ENCODE measurements around the gene UNC13D. TPM values are rescaled to one million over a fixed set of nuclear protein-coding genes. Genes with fewer than 3 reads are reported as not detected.

The UNC13D gene
- total RNA-seq, 1 experiment from 2014 or later: 12.7 TPM

GRCh38 chr17:75819678-75820077 lies 24.5 kb downstream of the UNC13D start:
- DNase-seq (ENCODE audit: low read depth, low spot score) (no peak), ATAC-seq (no peak)
- intact Hi-C loops (cut with micrococcal nuclease; ENCODE audit: unreplicated experiment) (no loop called here), in situ Hi-C loops (cut with HindIII; ENCODE audit: low pct_unique_long_range_greater_than_20kb, low sequenced_read_pairs) (no loop called here)
- ChIA-PET CTCF (no interaction called here), POLR2A (no interaction called here)
- no peak overlapping the region for H3K4me3 ChIP-seq (ENCODE audit: low read depth in 2 of 2, low read length in 2 of 2)
- H3K27me3 ChIP-seq (ENCODE audit: control insufficient read depth, insufficient read depth, low read length): no peaks in the 10 kb centered on the region
- no peaks in the 10 kb centered on the region for H3K9me3 ChIP-seq (ENCODE audit: control insufficient read depth, insufficient read depth, low read depth, low read length)
- TF ChIP-seq TCF7L2 (IDR thresholded peaks at IDR 0.05; ENCODE audit: low read depth, low read length) (no peak), SIN3A (IDR thresholded peaks at IDR 0.05; ENCODE audit: borderline replicate concordance, insufficient read depth, low read depth, low read length) (no peak), POLR2AphosphoS5 (IDR thresholded peaks at IDR 0.05; ENCODE audit: low read depth, low read length) (no peak), CTCF (IDR thresholded peaks at IDR 0.05) (no peak), REST (IDR thresholded peaks at IDR 0.05; ENCODE audit: insufficient read depth in 1 of 2, low read depth in 2 of 2, low read length in 1 of 2) (no peak)
- no peaks in the 10 kb centered on the region; the same call in 1 of the 2 replicates for H3K36me3 ChIP-seq (ENCODE audit: control insufficient read depth, insufficient read depth, low read length)
- no peaks in the 10 kb centered on the region for H3K4me1 ChIP-seq (ENCODE audit: control insufficient read depth, insufficient read depth, low read length)
- BruUV-seq (replicated peaks): no TSS peak
- no peak overlapping the region for H3K27ac ChIP-seq (ENCODE audit: low read length)

GRCh38 chr17:75819116-75819515 lies 25.1 kb downstream of the UNC13D start:
- Histone ChIP-seq H3K27me3 (ENCODE audit: control insufficient read depth, insufficient read depth, low read length) (no peaks in the 10 kb centered on the region), H3K9me3 (ENCODE audit: control insufficient read depth, insufficient read depth, low read depth, low read length) (no peaks in the 10 kb centered on the region), H3K4me1 (ENCODE audit: control insufficient read depth, insufficient read depth, low read length) (no peaks in the 10 kb centered on the region), H3K27ac (ENCODE audit: low read length) (no peak overlapping the region), H3K4me3 (ENCODE audit: low read depth in 2 of 2, low read length in 2 of 2) (no peak overlapping the region), H3K36me3 (ENCODE audit: control insufficient read depth, insufficient read depth, low read length) (no peaks in the 10 kb centered on the region; the same call in 1 of the 2 replicates)
- ChIA-PET POLR2A (no interaction called here), CTCF (no interaction called here)
- in situ Hi-C loops (cut with HindIII; ENCODE audit: low pct_unique_long_range_greater_than_20kb, low sequenced_read_pairs): no loop called here
- peak; percentile 55 for ATAC-seq
- BruUV-seq (replicated peaks): no TSS peak
- no peak for TF ChIP-seq REST (IDR thresholded peaks at IDR 0.05; ENCODE audit: insufficient read depth in 1 of 2, low read depth in 2 of 2, low read length in 1 of 2)
- no peak for TF ChIP-seq POLR2AphosphoS5 (IDR thresholded peaks at IDR 0.05; ENCODE audit: low read depth, low read length)
- no peak for TF ChIP-seq TCF7L2 (IDR thresholded peaks at IDR 0.05; ENCODE audit: low read depth, low read length)
- no peak for TF ChIP-seq CTCF (IDR thresholded peaks at IDR 0.05)
- TF ChIP-seq SIN3A (IDR thresholded peaks at IDR 0.05; ENCODE audit: borderline replicate concordance, insufficient read depth, low read depth, low read length): no peak
- no peak for DNase-seq (ENCODE audit: low read depth, low spot score)
- intact Hi-C loops (cut with micrococcal nuclease; ENCODE audit: unreplicated experiment): no loop called here
